Gastroesophageal sphincter (tissue), 3 donors: ENCODE data around the gene DUOX1.

Experiments used
- CTCF ChIP-seq, 4 experiments: fragments of 200-600 bp in 2 of 4; fragments of 450-650 bp in 2 of 4; sonication (generic) in 1 of 4; IDR thresholded peaks; one replicate each; pipeline ENCODE4 v1.5.1; 2017 to 2019; ENCODE audit warnings: antibody characterized with exemption in 4 of 4, mild to moderate bottlenecking in 2 of 4, moderate library complexity in 2 of 4
- POLR2A ChIP-seq, 2 donors: fragments of 450-650 bp; IDR thresholded peaks; one replicate each; pipeline ENCODE4 v1.6.1; 2017; ENCODE audit warnings: antibody characterized with exemption in 2 of 2, mild to moderate bottlenecking in 2 of 2, moderate library complexity in 1 of 2

GRCh38 chr15:45110256-45110820 lies 19.5 kb upstream of the DUOX1 start:
- TF ChIP-seq POLR2A (IDR thresholded peaks at IDR 0.05) (no peak), CTCF (IDR thresholded peaks at IDR 0.05) (no peak)
